Kidney capillary endothelial cell (primary cell): ENCODE measurements around the gene CACNB4.
"Not testable (repeated sequence)": the region's sequence is repeated elsewhere in the genome, so short reads cannot be mapped to it uniquely, and the experiment has no call there.

Experiments
- DNase-seq: peaks from one replicate; pipeline ENCODE4 v3.0.0-alpha.2; 2018; ENCODE audit warnings: low spot score

The CACNB4 gene

DNA sequence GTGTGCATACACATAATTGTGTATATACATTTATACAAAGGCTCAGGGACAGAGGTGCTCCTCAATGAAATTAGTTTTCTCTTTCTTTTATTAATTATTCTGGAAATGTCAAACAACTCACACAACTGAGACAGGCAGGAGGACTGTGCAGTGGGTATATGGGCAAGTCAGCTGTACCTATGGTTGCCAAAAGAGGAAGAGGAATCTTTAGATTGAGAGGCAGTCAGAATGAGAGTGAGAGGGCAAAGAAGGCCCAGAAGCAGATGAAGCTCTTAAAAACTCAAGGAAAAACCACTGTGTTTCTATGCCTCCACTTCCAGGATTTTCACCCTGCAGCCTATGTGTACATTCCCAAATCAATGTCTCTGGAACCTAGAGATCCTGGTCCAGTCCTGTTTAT, 79.1 kb downstream of the CACNB4 start:
- no peak for DNase-seq

DNA sequence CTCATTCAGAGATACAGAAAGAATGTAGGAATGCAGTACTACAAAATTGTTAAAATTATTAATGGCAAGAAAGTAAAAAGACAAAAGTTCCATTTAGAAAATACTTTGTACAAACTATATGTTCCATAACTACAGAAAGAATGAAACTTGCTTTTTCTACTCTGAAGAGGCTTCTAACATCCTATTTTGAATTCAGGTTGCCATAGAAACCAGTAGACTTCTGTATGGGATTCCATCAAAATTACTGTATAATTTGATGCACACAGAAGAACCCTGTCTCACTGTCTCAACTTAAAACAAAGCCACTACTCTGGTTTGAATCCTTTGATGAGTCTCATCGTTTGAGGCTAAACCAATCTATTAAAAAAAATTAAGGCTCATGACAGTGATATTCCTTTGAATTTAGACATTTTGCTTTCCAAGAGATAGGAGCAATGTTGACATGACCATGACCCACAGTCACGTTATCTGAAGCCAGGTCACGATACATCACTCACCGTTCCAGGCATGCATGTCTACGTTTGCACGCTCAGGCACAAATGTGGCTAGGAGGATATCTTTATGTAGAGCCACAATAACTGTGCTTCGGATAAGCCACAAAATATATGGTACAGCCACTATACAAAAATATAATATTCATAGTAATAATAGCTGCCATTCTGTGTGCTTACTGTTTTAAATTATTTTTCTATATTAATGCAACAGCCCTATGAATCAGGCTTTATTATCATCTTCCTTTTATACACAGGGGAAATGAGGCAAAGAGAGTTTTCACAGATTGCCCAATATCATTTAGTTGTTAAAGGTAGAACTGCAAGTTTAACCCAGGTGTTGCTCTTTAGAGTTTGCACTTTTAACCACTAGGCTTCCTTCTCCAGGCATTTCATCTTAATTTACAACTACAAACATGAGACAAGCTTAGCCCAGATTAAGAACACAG, 82.4 kb downstream of the CACNB4 start:
- no peak for DNase-seq

DNA sequence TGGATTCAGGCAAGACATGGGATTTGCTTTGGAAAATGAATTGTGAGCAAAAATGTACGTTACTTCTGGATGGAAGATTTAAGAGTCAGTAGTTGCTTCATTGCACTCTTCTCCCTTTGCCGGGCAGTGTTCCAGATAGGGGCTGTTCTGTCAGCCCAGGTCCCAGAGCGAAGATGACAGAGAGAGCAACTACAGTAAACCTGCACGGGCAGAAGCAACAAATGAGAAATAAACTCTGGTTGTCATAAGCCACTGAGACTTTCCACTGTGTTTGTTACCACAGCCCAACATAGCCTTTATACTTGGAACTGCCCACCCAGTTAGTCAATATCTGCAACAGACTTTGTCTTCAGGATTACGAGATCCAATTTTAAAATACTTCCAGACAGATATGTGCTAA, 83.3 kb downstream of the CACNB4 start:
- DNase-seq: no peak

DNA sequence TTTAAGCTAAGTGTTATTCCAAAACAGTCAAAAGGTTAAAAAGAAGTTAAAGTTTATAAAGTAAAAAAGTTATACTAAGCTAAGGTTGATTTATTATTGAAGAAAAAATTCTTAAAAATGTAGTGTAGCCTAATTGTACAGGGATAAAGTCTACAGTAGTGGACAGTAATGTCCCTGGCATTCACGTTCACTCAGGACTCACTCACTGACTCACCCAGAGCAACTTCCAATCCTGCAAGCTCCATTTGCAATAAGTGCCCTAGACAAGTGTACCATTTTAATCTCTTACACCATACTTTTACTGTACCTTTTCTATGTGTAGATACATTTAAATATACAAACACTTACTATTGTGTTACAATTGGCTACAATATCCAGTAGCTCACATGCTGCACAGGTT, 86.1 kb downstream of the CACNB4 start:
- no peak for DNase-seq

DNA sequence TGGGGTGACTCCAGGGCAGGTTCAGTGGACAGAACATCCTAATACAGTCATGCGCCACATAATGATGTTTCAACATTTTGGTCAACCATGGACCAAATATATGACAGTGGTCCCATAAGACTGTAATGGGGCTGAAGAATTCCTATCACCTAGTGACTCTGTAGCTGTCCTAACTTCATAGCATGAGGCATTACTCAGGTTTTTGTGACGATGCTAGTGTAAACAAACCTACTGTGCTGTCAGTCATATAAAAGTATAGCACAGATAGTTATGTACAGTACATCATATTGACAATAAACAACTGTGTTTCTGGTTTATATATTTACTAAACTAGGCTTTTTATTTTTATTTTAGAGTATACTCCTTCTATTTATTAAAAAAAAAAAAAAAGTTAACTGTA, 87.1 kb downstream of the CACNB4 start:
- no peak for DNase-seq

DNA sequence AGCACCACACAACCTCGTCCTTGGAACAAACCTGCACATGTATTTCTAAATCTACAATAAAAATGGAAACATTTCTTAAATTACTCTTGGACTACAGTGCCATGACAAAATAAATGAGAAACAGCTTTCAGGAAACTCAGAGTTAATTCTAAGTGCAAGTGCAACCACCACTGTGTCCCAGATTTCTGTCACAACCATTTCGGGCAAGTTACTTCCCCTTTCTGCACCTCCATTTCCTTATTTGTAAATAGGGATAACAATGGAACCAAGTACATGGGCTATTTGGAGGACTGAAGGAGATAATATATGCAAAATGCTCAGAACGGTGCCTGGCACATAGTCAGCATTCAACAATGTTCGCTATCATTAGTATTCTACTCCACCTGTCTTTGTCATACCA, 93.2 kb downstream of the CACNB4 start:
- no peak for DNase-seq

DNA sequence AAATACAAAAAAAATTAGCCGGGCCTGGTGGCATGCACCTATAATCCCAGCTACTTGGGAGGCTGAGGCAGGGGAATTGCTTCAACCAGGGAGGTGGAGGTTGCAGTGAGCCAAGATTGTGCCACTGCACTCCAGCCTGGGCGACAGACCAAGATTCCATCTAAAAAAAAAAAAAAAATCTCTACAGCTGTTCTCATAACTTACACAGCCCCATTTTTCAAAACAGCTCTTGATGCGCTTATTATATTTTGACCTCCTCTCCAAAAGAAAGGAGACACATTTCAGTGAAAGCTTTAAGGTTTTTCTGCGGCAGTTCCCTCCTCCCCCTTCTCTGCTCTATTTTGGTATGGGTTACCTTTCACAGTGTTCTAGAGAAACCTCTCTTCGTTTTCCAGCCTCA, 95.6 kb downstream of the CACNB4 start:
- not testable (repeated sequence) for DNase-seq

DNA sequence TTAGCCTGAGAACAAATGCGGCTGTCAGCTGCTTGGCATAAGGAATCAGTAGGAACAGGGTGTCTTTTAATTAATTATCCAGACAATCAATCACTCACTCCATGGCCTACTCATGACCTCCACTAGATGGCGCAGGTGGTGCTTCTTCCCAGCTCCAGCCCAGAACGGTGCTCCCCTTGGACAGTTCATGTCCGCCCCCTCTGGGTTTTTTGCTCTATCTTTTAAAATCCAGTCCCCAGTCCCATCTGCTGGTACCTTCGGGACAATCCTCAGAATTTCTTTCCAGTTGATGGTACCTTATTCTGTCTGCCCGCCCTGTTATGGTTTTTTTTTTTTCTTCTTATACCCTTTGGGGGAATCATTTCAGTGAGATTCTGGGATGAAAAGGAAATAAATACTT, 99.8 kb downstream of the CACNB4 start:
- peak; percentile 38 for DNase-seq

DNA sequence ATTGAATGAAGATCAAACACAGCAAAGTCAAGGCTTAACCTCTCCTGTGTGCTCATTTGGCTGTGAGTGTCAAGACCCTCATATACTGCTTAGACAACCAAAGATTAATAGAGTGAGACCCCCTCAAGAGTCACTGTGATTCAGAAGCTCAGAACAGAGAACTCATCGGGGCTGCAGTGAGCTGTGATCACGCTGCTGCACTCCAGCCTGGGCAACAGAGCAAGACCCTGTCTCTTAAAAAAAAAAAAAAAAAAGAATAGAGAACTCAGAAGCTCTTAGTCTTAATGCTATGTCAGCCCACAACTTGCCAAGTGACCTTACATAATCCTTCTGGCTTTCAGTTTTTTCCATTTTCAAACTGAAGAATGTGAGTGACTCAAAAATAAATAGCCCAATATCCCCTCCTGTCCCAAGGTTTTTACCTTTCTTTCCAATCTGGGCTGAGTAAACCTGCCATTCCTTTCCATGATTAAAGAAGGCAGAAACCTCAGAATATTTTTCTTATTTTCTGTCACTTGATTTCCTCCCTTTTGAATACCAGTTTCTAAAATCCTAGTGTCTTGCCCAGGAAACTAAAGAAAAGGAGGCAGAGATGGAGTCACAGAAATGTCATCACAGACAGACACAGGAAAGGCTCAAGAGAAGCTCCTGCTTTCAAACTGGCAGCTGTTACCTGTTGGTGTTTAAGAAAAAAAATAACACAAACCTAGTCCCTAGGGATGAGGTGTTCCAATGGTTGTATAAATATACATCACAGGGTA, 102.4 kb downstream of the CACNB4 start:
- no peak for DNase-seq

DNA sequence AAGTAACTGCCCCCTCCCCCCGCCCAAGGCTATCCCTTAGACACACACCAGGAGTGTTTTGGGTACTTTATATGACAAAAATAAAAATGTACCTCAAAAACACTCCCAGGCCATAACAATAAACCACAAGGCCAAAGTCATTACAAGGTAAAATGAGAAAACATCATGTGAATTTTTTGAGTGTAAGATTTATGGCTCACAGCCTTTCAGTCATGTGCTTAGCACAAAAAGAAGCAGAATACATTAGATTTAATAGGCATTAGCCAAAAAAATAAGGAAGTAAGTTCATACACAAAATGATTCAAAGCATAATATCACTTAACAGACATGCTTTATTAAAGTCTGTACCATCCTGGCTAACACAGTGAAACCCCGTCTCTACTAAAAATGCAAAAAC, 103.7 kb downstream of the CACNB4 start:
- DNase-seq: no peak

DNA sequence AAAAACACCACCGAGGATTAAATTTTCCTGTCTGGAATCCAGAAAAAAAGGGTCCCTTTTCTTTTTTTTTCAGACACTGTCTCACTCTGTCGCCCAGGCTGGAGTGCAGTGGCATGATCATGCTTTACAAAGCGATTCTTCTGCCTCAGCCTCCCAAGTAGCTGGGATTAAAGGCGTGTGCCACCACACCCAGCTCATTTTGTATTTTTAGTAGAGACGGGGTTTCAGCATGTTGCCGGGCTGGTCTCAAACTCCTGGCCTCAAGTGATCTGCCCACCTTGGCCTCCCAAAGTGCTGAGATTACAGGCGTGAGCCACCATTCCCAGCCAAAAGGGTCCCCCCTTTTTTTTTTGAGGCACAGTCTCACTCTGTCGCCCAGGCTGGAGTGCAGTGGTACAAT, 104.7 kb downstream of the CACNB4 start:
- not testable (repeated sequence) for DNase-seq

DNA sequence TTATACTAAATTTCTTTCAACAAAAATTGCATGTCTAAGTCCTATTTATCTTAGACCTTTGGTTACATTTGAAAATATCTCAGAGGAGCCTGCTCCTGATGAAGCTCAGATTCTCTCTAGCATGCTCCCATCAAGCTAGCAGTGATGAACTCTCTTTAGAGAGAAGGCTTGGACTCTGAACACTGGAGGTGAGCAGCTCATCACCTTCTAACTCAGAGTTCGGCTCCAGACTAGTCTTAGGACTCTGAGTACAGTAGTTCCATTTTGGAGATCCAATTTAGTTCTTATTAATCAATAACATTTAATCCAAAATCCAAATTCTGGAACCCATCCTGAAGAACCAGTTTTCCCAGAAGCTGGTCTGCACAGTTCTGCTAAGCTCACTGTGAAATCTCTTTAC, 107.8 kb downstream of the CACNB4 start:
- DNase-seq: no peak

DNA sequence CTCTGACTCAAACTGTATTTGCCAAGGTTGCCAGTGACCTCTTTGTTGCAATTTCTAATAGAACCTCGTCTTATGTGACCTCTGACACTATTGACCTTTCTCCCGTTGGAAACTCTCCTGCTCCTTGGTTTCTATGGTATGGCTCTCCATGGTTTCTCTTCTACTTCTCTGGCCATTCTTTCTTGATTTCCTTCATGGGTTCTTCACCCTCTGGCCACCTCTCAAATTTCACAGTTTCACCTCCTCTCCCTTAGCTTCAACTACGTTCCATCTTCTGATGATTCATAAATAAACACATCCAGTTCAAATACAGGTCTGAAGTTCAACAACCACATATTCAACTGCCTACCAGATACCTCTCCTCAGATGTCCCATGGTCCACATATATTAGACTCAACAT, 109.5 kb downstream of the CACNB4 start:
- DNase-seq: no peak

DNA sequence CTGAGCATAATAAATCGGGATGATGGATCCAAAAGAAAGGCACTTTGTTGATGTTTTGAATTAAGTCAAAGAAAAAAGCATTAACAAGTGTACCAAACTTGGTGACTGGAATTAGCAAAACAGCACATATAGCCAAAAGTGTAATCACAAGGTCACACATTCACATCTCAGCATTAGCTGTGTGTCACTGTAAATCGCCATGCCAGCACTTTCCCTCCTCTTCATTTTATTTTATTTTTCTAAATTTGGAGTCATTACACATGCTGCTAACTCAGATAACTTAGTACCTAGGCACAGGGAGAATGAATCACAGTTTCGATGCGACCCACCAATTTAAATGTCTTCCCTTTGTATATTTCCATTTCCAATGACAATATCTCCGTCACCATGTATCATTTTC, 111.4 kb downstream of the CACNB4 start:
- no peak for DNase-seq

DNA sequence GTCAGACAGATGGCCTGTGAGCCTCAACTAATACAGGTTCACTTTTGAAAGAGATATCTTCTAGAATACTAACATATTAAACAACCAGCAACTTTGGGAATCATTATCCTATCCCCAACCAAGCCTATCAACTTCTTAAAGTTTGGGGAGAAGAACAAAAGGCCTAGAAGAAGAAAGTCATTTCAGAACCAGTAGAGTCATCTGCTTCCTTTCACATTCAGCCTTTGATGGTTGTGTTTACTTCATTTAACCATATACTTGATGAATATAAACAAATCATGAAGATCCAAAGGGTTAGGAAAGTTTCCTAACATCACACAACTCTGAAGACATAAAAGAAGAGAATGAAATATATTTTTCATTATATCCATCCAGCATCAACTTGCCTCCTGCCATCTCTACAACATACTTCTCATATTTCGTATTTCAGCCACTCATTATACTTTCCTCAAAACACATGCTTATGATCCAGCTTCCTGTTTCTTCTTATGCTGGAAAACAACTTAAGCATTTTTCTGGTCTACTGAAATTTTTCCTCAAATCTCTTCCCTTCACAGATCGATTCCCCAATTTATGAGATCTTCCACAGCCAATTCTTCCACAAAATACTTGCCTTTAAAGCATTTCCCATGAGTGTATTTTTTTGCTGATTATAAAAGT, 114.3 kb downstream of the CACNB4 start:
- DNase-seq: no peak

DNA sequence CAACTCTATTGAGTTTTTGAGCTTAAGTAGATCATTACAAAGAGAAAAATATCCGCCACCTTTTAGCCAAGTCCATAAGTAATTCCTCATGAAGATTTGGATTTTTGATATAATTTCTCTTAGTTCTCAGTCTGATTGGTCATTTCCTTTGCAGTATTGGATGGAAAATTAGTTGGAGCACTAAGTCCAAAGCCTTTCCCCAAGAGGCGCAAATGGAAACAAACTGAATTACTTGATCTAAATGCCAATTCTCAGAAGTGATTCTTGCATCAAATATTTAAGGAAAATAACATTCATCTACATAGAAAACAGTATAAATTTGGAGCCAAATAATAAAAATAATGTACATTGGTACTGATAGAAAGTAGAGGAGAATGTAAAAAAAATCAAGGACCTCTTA, 115.6 kb downstream of the CACNB4 start:
- DNase-seq: no peak

DNA sequence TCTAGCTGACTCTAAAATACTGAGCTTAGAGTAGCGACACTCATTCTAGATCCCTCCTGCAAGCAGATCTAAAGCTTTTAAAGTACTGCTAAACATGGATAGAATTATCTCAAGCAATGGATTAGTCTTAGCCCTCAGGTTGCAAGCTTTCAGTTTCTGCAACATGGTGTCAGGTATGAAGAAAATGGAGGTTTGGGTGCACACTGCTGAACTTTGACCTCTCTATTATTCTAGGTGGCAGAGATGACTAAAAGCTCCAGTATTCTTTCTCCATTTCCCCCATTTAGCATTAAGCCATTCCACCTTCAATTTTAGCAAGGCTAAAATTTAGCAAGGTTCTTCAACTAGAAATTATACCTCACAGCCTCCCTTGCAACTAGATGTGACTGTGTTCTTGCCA, 117.0 kb downstream of the CACNB4 start:
- DNase-seq: no peak

DNA sequence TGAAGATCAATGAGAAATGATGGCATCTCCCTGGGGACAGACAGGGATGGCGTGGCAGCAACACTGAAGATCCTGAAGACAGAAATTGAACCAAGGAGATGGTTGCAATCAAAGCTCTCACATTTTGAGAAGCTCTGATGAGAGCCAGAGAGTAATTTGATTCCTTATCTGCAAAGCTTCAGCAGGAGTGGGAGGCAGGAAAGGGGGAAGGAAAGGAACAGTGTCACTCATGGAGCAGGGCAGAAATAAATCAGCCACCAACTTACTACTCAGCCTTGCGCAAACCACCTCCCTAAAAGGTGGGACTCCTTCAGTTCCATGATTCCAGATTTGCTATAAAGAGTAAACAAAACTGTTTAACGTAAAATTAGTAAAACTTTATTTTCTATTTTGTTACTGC, 119.2 kb downstream of the CACNB4 start:
- no peak for DNase-seq

DNA sequence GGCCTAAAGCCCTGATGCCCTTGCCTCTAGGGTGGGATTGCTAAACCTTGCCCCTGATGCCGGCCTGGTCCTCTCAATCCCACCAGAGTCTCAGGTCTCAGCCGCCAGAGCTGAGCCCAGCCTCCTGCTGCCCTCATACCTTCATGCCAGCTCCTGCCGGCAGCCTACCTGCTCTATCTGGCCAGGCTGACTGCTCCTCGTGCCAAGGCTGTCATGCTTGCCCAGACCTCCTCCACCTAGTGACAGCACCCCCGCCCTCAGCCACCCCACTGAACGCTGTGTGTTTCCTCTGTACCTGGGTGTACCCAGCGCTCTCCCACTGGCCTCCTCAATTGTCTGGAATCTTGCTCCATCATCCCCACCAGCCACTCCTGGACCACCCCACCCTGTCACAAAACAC, 120.1 kb downstream of the CACNB4 start:
- DNase-seq: no peak

DNA sequence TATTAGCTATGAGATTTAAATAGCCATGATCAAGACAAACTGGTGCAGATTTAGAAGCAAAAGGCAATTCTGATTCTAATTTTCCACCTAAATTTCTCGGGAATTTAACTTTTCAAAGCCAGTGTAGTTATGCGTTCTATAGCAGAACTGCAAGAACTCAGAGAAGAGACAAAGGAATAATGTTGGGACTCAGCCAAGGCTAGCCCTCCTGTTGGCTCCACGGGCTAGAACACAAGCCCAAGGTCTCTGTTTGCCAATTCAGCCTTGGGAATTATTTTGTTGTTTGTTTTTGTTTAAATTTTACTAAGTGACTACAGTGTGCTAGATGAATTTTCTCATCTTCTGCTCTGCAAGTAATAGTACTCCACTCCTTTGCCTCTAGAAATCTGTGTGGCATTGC, 121.2 kb downstream of the CACNB4 start:
- DNase-seq: no peak

DNA sequence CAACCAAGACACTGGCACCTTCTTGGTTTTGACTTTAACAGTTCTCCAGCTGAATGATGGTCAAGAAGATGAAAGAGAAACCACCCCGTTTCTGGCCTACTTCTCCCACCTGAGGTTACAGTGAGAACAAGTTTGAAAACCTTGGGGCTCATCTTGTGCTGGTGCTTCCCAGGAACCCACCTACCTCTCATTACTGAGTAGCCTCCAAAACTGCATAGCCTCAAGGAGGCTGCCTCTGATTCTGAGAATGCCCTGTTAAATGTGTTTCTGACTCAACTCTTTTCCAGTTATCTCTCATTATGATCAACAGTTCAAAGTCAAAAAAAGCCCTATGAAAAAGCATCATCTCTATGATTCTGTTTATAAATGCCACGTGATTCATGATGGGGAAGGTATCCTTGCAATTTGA, 121.9 kb downstream of the CACNB4 start:
- DNase-seq: no peak

DNA sequence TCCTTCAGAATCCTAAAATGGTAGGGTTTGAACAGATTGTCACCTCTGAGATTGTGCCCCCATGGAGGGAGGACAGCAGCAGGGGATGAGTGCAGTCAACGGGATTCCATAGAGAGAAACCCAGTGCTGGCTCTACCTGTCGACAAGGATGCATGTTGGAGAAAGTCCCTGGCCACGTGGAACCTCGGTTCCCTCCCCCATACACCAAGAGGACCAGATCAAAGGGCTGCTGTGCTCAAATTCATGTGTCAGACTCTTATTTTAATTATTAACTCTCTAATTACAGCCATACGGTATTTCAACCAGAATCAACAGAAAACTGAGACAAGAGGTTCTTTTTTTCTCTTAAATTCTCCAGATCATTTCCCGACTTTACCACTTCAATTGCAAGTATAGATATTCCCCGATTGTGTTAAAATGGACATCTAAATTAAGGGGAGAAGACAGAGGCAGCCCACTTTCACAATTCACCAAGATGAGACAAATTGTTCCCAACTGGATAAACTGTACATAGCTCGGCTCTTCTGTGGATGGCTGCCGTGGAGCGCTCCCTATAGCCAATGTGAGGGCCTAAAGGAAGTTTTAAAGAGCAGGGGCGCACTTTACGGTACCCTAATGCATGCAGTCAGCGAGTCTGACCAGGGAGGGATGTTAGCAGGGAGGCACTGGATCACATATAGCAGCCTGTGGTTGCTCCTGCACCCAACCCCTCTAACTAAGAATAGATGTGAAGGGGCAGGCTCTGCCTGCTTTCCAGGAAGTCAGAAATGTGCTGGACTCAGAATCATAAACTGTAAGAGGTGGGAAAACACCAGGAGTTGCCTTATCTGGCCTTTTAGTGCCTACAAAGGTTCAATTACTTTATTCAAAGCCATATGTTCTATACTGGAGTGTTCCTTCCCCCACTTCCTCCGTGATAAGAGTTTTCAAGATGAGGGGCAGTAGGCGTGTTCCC, 123.1 kb downstream of the CACNB4 start:
- no peak for DNase-seq
